Karpas-422 (cell line): Measurements from ENCODE around the gene NDRG2. TPM values are rescaled to one million over a fixed set of nuclear protein-coding genes. Genes with fewer than 3 reads are reported as not detected.
"Not testable (repeated sequence)": the region's sequence is repeated elsewhere in the genome, so short reads cannot be mapped to it uniquely, and the experiment has no call there.

Source experiments
- DNase-seq: peaks from one replicate; pipeline ENCODE4 v3.0.0-alpha.2; 2015
- H2AFZ ChIP-seq: fragments of 200-600 bp; sonication (generic); 2 replicates; pipeline ENCODE4 v1.6.1; 2014; ENCODE audit warnings: antibody characterized with exemption, low read length, mixed read lengths
- H3K27ac ChIP-seq: fragments of 200-600 bp; sonication (generic); 2 replicates; pipeline ENCODE4 v1.5.1; 2014; ENCODE audit warnings: mild to moderate bottlenecking, low read length, moderate library complexity
- H3K27me3 ChIP-seq: fragments of 200-600 bp; sonication (generic); 2 replicates; pipeline ENCODE4 v1.6.1; 2014; ENCODE audit warnings: low read length, mixed read lengths
- H3K36me3 ChIP-seq: fragments of 200-600 bp; sonication (generic); 2 replicates; pipeline ENCODE4 v1.6.1; 2014; ENCODE audit warnings: low read length, mixed read lengths; ENCODE audit not compliant: insufficient read depth
- H3K4me1 ChIP-seq: fragments of 200-600 bp; sonication (generic); 2 replicates; pipeline ENCODE4 v1.6.1; 2014; ENCODE audit warnings: mild to moderate bottlenecking, low read length, mixed read lengths
- H3K4me2 ChIP-seq: fragments of 200-600 bp; sonication (generic); 2 replicates; pipeline ENCODE4 v1.6.1; 2014; ENCODE audit warnings: low read length, low read depth, mild to moderate bottlenecking; ENCODE audit not compliant: poor library complexity, severe bottlenecking
- H3K4me3 ChIP-seq: fragments of 200-600 bp; sonication (generic); 2 replicates; pipeline ENCODE4 v1.5.1; 2014; ENCODE audit warnings: mild to moderate bottlenecking, antibody characterized with exemption, low read length, mixed read lengths
- H3K79me2 ChIP-seq: fragments of 200-600 bp; sonication (generic); 2 replicates; pipeline ENCODE4 v1.6.1; 2014; ENCODE audit warnings: mild to moderate bottlenecking, low read length, mixed read lengths
- H3K9ac ChIP-seq: fragments of 200-600 bp; sonication (generic); 2 replicates; pipeline ENCODE4 v1.6.0; 2014; ENCODE audit warnings: low read length
- H3K9me2 ChIP-seq: fragments of 200-600 bp; sonication (generic), shearing (Covaris generic); replicated peaks from 2 replicates; pipeline ENCODE4 v1.6.0; 2014; ENCODE audit warnings: mild to moderate bottlenecking, low read length, moderate library complexity; ENCODE audit not compliant: insufficient read depth
- H3K9me3 ChIP-seq: fragments of 300-700, 200-600 bp; sonication (generic); 2 replicates; pipeline ENCODE4 v1.6.1; 2014; ENCODE audit warnings: low read length, mixed read lengths
- H4K20me1 ChIP-seq: fragments of 200-600 bp; sonication (generic); 2 replicates; pipeline ENCODE4 v1.6.1; 2014; ENCODE audit warnings: mild to moderate bottlenecking, antibody characterized with exemption, low read length, low read depth; ENCODE audit not compliant: insufficient read depth
- total RNA-seq: library from RNA; depleted of rRNA; stranded (reverse); fragments of >200 nt; shearing (Covaris generic); gene quantifications from 2 replicates; pipeline ENCODE4 v1.2.3, GENCODE V29; 2014; ENCODE audit warnings: low replicate concordance

NDRG2 gene
- total RNA-seq, 1 experiment from 2014 or later: not detected

GRCh38 chr14:20985650-20986049, 39.2 kb downstream of the NDRG2 start:
- not testable (repeated sequence) for H3K36me3 ChIP-seq, H4K20me1 ChIP-seq, H2AFZ ChIP-seq, H3K27me3 ChIP-seq, H3K9me2 ChIP-seq, DNase-seq, H3K9ac ChIP-seq, H3K27ac ChIP-seq, H3K9me3 ChIP-seq, H3K4me3 ChIP-seq, H3K79me2 ChIP-seq, H3K4me2 ChIP-seq
- H3K4me1 ChIP-seq: peaks cover 12% of the 10 kb centered on the region

GRCh38 chr14:20982646-20983369, 42.1 kb downstream of the NDRG2 start:
- Histone ChIP-seq H3K27ac (no peak overlapping the region), H3K27me3 (no peaks in the 10 kb centered on the region), H4K20me1 (no peaks in the 10 kb centered on the region), H3K4me1 (peaks cover 2% of the 10 kb centered on the region; the same call in 1 of the 2 replicates), H3K9me2 (no peaks in the 10 kb centered on the region), H3K4me3 (no peak overlapping the region), H3K9me3 (no peaks in the 10 kb centered on the region), H3K79me2 (no peaks in the 10 kb centered on the region), H3K4me2 (no peak overlapping the region), H3K36me3 (no peaks in the 10 kb centered on the region), H2AFZ (no peak overlapping the region), H3K9ac (no peak overlapping the region)
- no peak for DNase-seq

DNA sequence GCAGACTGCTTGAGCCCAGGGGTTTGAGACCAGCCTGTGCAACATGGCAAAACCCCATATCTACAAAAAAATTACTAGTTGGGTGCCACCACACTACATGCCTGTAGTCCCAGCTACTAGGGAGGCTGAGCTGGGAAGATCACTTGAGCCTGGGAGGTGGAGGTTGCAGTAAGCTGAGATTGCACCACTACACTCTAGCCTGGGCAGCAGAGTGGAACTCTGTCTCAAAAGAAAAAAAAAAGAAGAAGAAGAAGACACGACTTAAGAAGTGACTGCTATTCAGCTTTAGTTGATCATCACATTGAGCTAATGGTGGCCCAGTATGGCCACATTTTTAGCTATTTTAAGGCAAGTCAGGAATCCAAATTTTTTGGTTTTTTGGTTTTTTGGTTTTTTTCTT, 44.0 kb downstream of the NDRG2 start:
- no peak overlapping the region for H3K4me2 ChIP-seq
- DNase-seq: no peak
- H4K20me1 ChIP-seq: no peaks in the 10 kb centered on the region
- H3K79me2 ChIP-seq: no peaks in the 10 kb centered on the region
- H3K27me3 ChIP-seq: no peaks in the 10 kb centered on the region
- no peak overlapping the region for H3K9ac ChIP-seq
- no peak overlapping the region for H3K27ac ChIP-seq
- no peaks in the 10 kb centered on the region for H3K9me2 ChIP-seq
- H3K4me1 ChIP-seq: peaks cover 2% of the 10 kb centered on the region; the same call in 1 of the 2 replicates
- no peak overlapping the region for H3K4me3 ChIP-seq
- no peak overlapping the region for H2AFZ ChIP-seq
- no peaks in the 10 kb centered on the region for H3K9me3 ChIP-seq
- H3K36me3 ChIP-seq: no peaks in the 10 kb centered on the region

GRCh38 chr14:20978687-20979086, 46.2 kb downstream of the NDRG2 start:
- Histone ChIP-seq H3K79me2 (no peaks in the 10 kb centered on the region), H3K9ac (no peak overlapping the region), H3K9me3 (no peaks in the 10 kb centered on the region), H3K27me3 (no peaks in the 10 kb centered on the region), H3K36me3 (no peaks in the 10 kb centered on the region), H3K9me2 (no peaks in the 10 kb centered on the region), H3K4me3 (no peak overlapping the region), H3K27ac (no peak overlapping the region), H3K4me2 (no peak overlapping the region), H3K4me1 (no peaks in the 10 kb centered on the region), H2AFZ (no peak overlapping the region), H4K20me1 (no peaks in the 10 kb centered on the region)
- DNase-seq: no peak

GRCh38 chr14:20976291-20976690, 48.6 kb downstream of the NDRG2 start:
- Histone ChIP-seq H3K9ac (no peak overlapping the region), H3K36me3 (no peaks in the 10 kb centered on the region), H2AFZ (no peak overlapping the region), H3K27ac (no peak overlapping the region), H3K4me3 (no peak overlapping the region), H3K9me3 (no peaks in the 10 kb centered on the region), H3K4me2 (no peak overlapping the region), H3K9me2 (no peaks in the 10 kb centered on the region), H3K27me3 (no peaks in the 10 kb centered on the region), H3K4me1 (peaks cover 6% of the 10 kb centered on the region), H3K79me2 (no peaks in the 10 kb centered on the region), H4K20me1 (no peaks in the 10 kb centered on the region)
- DNase-seq: no peak

GRCh38 chr14:20973501-20973900, 51.4 kb downstream of the NDRG2 start:
- no peak overlapping the region for H3K27ac ChIP-seq
- no peaks in the 10 kb centered on the region for H3K9me2 ChIP-seq
- H3K4me1 ChIP-seq: peaks cover 16% of the 10 kb centered on the region
- H3K27me3 ChIP-seq: no peaks in the 10 kb centered on the region
- no peak for DNase-seq
- no peaks in the 10 kb centered on the region for H3K36me3 ChIP-seq
- no peak overlapping the region for H3K4me3 ChIP-seq
- no peak overlapping the region for H3K4me2 ChIP-seq
- no peaks in the 10 kb centered on the region for H3K9me3 ChIP-seq
- H2AFZ ChIP-seq: no peak overlapping the region
- no peak overlapping the region for H3K9ac ChIP-seq
- H4K20me1 ChIP-seq: no peaks in the 10 kb centered on the region
- no peaks in the 10 kb centered on the region for H3K79me2 ChIP-seq

DNA sequence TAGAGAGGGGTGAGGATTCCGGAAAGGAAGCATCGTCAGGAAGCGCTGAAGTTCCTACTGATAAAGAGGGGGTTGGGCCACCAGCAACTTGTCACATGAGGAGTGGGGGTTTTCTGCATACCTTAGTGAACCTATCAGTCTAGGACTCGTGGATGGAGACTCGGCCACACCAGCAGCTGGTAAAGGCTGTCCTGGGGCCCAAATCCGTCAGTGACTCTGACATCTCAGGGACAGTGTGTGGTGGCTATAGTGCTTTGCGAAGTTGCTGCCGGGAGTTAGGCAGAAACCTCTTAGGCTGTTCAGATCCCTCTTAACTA, 53.2 kb downstream of the NDRG2 start:
- no peak for DNase-seq
- no peaks in the 10 kb centered on the region for H3K36me3 ChIP-seq
- H3K4me3 ChIP-seq: peak overlapping the region; percentile 80
- peak overlapping the region; percentile 76 for H3K9ac ChIP-seq
- H3K9me3 ChIP-seq: no peaks in the 10 kb centered on the region
- H3K27me3 ChIP-seq: no peaks in the 10 kb centered on the region
- H3K4me2 ChIP-seq: peak overlapping the region; percentile 95
- H3K9me2 ChIP-seq: no peaks in the 10 kb centered on the region
- peak overlapping the region; percentile 99; the same call in 1 of the 2 replicates for H2AFZ ChIP-seq
- peaks cover 16% of the 10 kb centered on the region for H3K4me1 ChIP-seq
- no peaks in the 10 kb centered on the region for H4K20me1 ChIP-seq
- H3K27ac ChIP-seq: no peak overlapping the region
- H3K79me2 ChIP-seq: no peaks in the 10 kb centered on the region

DNA sequence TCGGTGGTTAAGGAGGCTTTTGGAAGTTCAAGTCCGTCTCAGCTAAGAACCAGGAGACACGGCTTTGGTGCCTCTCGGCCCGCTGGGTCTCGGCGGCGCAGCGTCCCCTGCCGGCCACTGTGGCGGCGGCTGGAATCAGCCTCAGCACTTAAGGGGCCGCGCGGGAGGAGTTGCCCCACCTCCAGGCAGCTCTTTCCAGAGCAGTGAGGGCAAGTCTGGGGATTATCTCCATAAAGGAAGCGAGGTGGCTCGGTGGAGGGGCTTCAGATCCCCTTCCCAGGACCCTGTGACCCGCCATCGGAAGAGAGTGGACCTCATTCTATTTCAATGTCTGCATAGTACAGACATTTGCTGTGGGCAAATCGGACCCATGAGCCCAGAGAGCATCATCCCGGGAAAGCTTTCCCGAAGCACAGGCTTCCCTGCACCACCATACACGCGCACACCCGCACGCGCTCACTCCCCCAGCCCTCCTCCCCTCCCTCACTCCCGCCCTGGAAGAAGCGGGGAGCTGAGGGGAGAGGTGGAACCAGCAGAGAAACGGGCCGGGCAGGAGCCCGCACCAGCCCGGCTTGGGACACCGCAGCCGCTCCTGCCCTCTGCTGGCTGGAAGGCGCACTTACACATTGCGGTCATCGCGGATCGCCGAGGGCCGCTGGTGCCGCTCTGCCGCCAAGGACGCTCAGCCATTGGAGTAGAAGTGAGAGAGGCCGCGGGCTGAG, 53.7 kb downstream of the NDRG2 start:
- Histone ChIP-seq H3K9ac (peak overlapping the region; percentile 76), H3K79me2 (no peaks in the 10 kb centered on the region), H3K4me3 (peak overlapping the region; percentile 80), H3K9me3 (no peaks in the 10 kb centered on the region), H3K4me2 (peak overlapping the region; percentile 95), H3K36me3 (no peaks in the 10 kb centered on the region), H3K27me3 (no peaks in the 10 kb centered on the region), H4K20me1 (no peaks in the 10 kb centered on the region), H3K4me1 (peaks cover 16% of the 10 kb centered on the region), H2AFZ (peak overlapping the region; percentile 99), H3K27ac (no peak overlapping the region), H3K9me2 (no peaks in the 10 kb centered on the region)
- peak; percentile 96 for DNase-seq
